Stimulated activated memory B cell treated with anti-CD40 and anti-IgM and Interleukin-4, amounts not matched to agents 10 μg/mL and 1 μg/mL and 100 μg/mL, for 72 hours (primary cell): Measurements from ENCODE around the gene MICAL3.
A peak's percentile ranks its signal among the peaks of the same experiment; 100 is the strongest.

Experiments used
- ATAC-seq: fragments of 150-1000 bp; cut with Tn5 transposase; 2 replicates; pipeline ENCODE4 v1.10.0; 2021
- H3K27ac Mint-ChIP-seq: one replicate; pipeline ENCODE4 v1.8.0; 2022; ENCODE audit warnings: mild to moderate bottlenecking, mixed read lengths
- H3K27me3 Mint-ChIP-seq: one replicate; pipeline ENCODE4 v1.8.0; 2022; ENCODE audit warnings: mixed read lengths
- H3K36me3 Mint-ChIP-seq: one replicate; pipeline ENCODE4 v1.8.0; 2022; ENCODE audit warnings: mixed read lengths
- H3K4me1 Mint-ChIP-seq: one replicate; pipeline ENCODE4 v1.8.0; 2022; ENCODE audit warnings: mixed read lengths
- H3K4me3 Mint-ChIP-seq: one replicate; pipeline ENCODE4 v1.8.0; 2022; ENCODE audit warnings: mild to moderate bottlenecking, moderate library complexity, mixed read lengths
- H3K9me3 Mint-ChIP-seq: one replicate; pipeline ENCODE4 v1.8.0; 2022; ENCODE audit warnings: mixed read lengths

Gene MICAL3

GRCh38 chr22:17891481-17892167, 132.7 kb downstream of the MICAL3 start:
- Mint-ChIP-seq H3K4me1 (no peaks in the 10 kb centered on the region), H3K27ac (peak overlapping the region; percentile 50), H3K36me3 (peaks cover 71% of the 10 kb centered on the region), H3K27me3 (no peaks in the 10 kb centered on the region), H3K9me3 (no peaks in the 10 kb centered on the region), H3K4me3 (no peak overlapping the region)
- peak; percentile 63 for ATAC-seq

- no peaks in the 10 kb centered on the region for H3K9me3 Mint-ChIP-seq
Measured at GRCh38 chr22:17890892-17891291, 133.5 kb downstream of the MICAL3 start.

GRCh38 chr22:17890245-17890671, 134.1 kb downstream of the MICAL3 start:
- Mint-ChIP-seq H3K4me3 (no peak overlapping the region), H3K36me3 (peaks cover 73% of the 10 kb centered on the region), H3K27me3 (no peaks in the 10 kb centered on the region), H3K9me3 (no peaks in the 10 kb centered on the region), H3K4me1 (no peaks in the 10 kb centered on the region), H3K27ac (peak overlapping the region; percentile 12)
- no peak for ATAC-seq

More at GRCh38 chr22:17890892-17891291, 133.5 kb downstream of the MICAL3 start:
- H3K27ac Mint-ChIP-seq, result peak overlapping the region; percentile 12
- no peak overlapping the region for H3K4me3 Mint-ChIP-seq
- ATAC-seq, result no peak
- H3K4me1 Mint-ChIP-seq, result no peaks in the 10 kb centered on the region
- H3K27me3 Mint-ChIP-seq, result no peaks in the 10 kb centered on the region
- peaks cover 71% of the 10 kb centered on the region for H3K36me3 Mint-ChIP-seq

- Mint-ChIP-seq H3K4me1 (no peaks in the 10 kb centered on the region), H3K27me3 (no peaks in the 10 kb centered on the region), H3K4me3 (no peak overlapping the region), H3K36me3 (peaks cover 76% of the 10 kb centered on the region), H3K9me3 (no peaks in the 10 kb centered on the region), H3K27ac (no peak overlapping the region)
- no peak for ATAC-seq
Measured at GRCh38 chr22:17888855-17889254, 135.5 kb downstream of the MICAL3 start.

GRCh38 chr22:17888439-17888838, 135.9 kb downstream of the MICAL3 start:
- Mint-ChIP-seq H3K4me3 (no peak overlapping the region), H3K36me3 (peaks cover 77% of the 10 kb centered on the region), H3K27ac (no peak overlapping the region), H3K4me1 (no peaks in the 10 kb centered on the region), H3K9me3 (no peaks in the 10 kb centered on the region), H3K27me3 (no peaks in the 10 kb centered on the region)
- no peak for ATAC-seq

GRCh38 chr22:17884893-17885292, 139.5 kb downstream of the MICAL3 start:
- no peaks in the 10 kb centered on the region for H3K9me3 Mint-ChIP-seq
- no peaks in the 10 kb centered on the region for H3K27me3 Mint-ChIP-seq
- H3K4me3 Mint-ChIP-seq, result no peak overlapping the region
- ATAC-seq, result no peak
- no peaks in the 10 kb centered on the region for H3K4me1 Mint-ChIP-seq
- peaks cover 77% of the 10 kb centered on the region for H3K36me3 Mint-ChIP-seq
- no peak overlapping the region for H3K27ac Mint-ChIP-seq

- Mint-ChIP-seq H3K27me3 (no peaks in the 10 kb centered on the region), H3K36me3 (peaks cover 83% of the 10 kb centered on the region)
Measured at GRCh38 chr22:17884084-17884483, 140.3 kb downstream of the MICAL3 start.

GRCh38 chr22:17883356-17883755, 141.0 kb downstream of the MICAL3 start:
- H3K4me1 Mint-ChIP-seq, result no peaks in the 10 kb centered on the region
- no peak for ATAC-seq
- peaks cover 81% of the 10 kb centered on the region for H3K36me3 Mint-ChIP-seq
- no peak overlapping the region for H3K27ac Mint-ChIP-seq
- H3K27me3 Mint-ChIP-seq, result no peaks in the 10 kb centered on the region
- no peak overlapping the region for H3K4me3 Mint-ChIP-seq
- H3K9me3 Mint-ChIP-seq, result no peaks in the 10 kb centered on the region

More at GRCh38 chr22:17884084-17884483, 140.3 kb downstream of the MICAL3 start:
- Mint-ChIP-seq H3K4me3 (no peak overlapping the region), H3K27ac (no peak overlapping the region), H3K4me1 (no peaks in the 10 kb centered on the region), H3K9me3 (no peaks in the 10 kb centered on the region)
- no peak for ATAC-seq

GRCh38 chr22:17882727-17883126, 141.6 kb downstream of the MICAL3 start:
- Mint-ChIP-seq H3K27ac (no peak overlapping the region), H3K9me3 (no peaks in the 10 kb centered on the region), H3K4me1 (no peaks in the 10 kb centered on the region), H3K27me3 (no peaks in the 10 kb centered on the region), H3K36me3 (peaks cover 77% of the 10 kb centered on the region), H3K4me3 (no peak overlapping the region)
- ATAC-seq, result no peak

GRCh38 chr22:17882162-17882561, 142.2 kb downstream of the MICAL3 start:
- peak overlapping the region; percentile 60 for H3K27ac Mint-ChIP-seq
- H3K36me3 Mint-ChIP-seq, result peaks cover 71% of the 10 kb centered on the region
- H3K9me3 Mint-ChIP-seq, result no peaks in the 10 kb centered on the region
- no peaks in the 10 kb centered on the region for H3K4me1 Mint-ChIP-seq
- no peak for ATAC-seq
- H3K4me3 Mint-ChIP-seq, result no peak overlapping the region
- no peaks in the 10 kb centered on the region for H3K27me3 Mint-ChIP-seq

GRCh38 chr22:17881366-17881765, 143.0 kb downstream of the MICAL3 start:
- Mint-ChIP-seq H3K27ac (peak overlapping the region; percentile 60), H3K27me3 (no peaks in the 10 kb centered on the region), H3K4me3 (no peak overlapping the region), H3K9me3 (no peaks in the 10 kb centered on the region), H3K4me1 (no peaks in the 10 kb centered on the region), H3K36me3 (peaks cover 70% of the 10 kb centered on the region)
- no peak for ATAC-seq

GRCh38 chr22:17880468-17880867, 143.9 kb downstream of the MICAL3 start:
- peaks cover 72% of the 10 kb centered on the region for H3K36me3 Mint-ChIP-seq
- H3K4me1 Mint-ChIP-seq, result no peaks in the 10 kb centered on the region
- no peaks in the 10 kb centered on the region for H3K27me3 Mint-ChIP-seq
- no peak for ATAC-seq
- H3K4me3 Mint-ChIP-seq, result no peak overlapping the region
- no peaks in the 10 kb centered on the region for H3K9me3 Mint-ChIP-seq
- H3K27ac Mint-ChIP-seq, result no peak overlapping the region

GRCh38 chr22:17880020-17880419, 144.3 kb downstream of the MICAL3 start:
- no peak overlapping the region for H3K27ac Mint-ChIP-seq
- H3K27me3 Mint-ChIP-seq, result no peaks in the 10 kb centered on the region
- H3K4me1 Mint-ChIP-seq, result no peaks in the 10 kb centered on the region
- no peak for ATAC-seq
- no peaks in the 10 kb centered on the region for H3K9me3 Mint-ChIP-seq
- H3K36me3 Mint-ChIP-seq, result peaks cover 72% of the 10 kb centered on the region
- H3K4me3 Mint-ChIP-seq, result no peak overlapping the region

- Mint-ChIP-seq H3K4me3 (no peak overlapping the region), H3K9me3 (no peaks in the 10 kb centered on the region), H3K27me3 (no peaks in the 10 kb centered on the region), H3K4me1 (no peaks in the 10 kb centered on the region), H3K27ac (no peak overlapping the region), H3K36me3 (peaks cover 70% of the 10 kb centered on the region)
- no peak for ATAC-seq
Measured at GRCh38 chr22:17878941-17879340, 145.4 kb downstream of the MICAL3 start.

GRCh38 chr22:17878186-17878694, 146.1 kb downstream of the MICAL3 start:
- no peaks in the 10 kb centered on the region for H3K9me3 Mint-ChIP-seq
- H3K4me1 Mint-ChIP-seq, result no peaks in the 10 kb centered on the region
- H3K4me3 Mint-ChIP-seq, result no peak overlapping the region
- H3K36me3 Mint-ChIP-seq, result peaks cover 70% of the 10 kb centered on the region
- peak overlapping the region; percentile 27 for H3K27ac Mint-ChIP-seq
- no peak for ATAC-seq
- no peaks in the 10 kb centered on the region for H3K27me3 Mint-ChIP-seq
